CD4-positive, alpha-beta T cell treated with Interferon alpha-2 for 1 hour (primary cell): ENCODE measurements around the gene MTIF3.
A peak's percentile ranks its signal among the peaks of the same experiment; 100 is the strongest.

Experiments
- DNase-seq, 2 donors: peaks; one replicate each; pipeline ENCODE4 v3.0.0-alpha.2; 2020 to 2022

The MTIF3 gene

GRCh38 chr13:27450921-27451471, 632 bp upstream of the MTIF3 start:
- no peak for DNase-seq

- no peak for DNase-seq
These were observed 1.2 kb downstream of the MTIF3 start for GRCh38 chr13:27449081-27449603.

- DNase-seq, result no peak
These were observed 2.1 kb downstream of the MTIF3 start for GRCh38 chr13:27448308-27448707.

- peak; percentile 74 to 76 for DNase-seq
These were observed 3.3 kb downstream of the MTIF3 start for GRCh38 chr13:27446986-27447583.

- DNase-seq, result no peak
These were observed 7.6 kb downstream of the MTIF3 start for GRCh38 chr13:27442797-27443196.

- DNase-seq, result peak in 1 of 2 donors; percentile 33
These were observed 8.2 kb downstream of the MTIF3 start for GRCh38 chr13:27442071-27442647.

- no peak for DNase-seq
These were observed 10.0 kb downstream of the MTIF3 start for GRCh38 chr13:27440408-27440807.

GRCh38 chr13:27437126-27437525, 13.2 kb downstream of the MTIF3 start:
- DNase-seq, result no peak

GRCh38 chr13:27432611-27433210, 17.7 kb downstream of the MTIF3 start:
- peak in 1 of 2 donors; percentile 47 for DNase-seq

- no peak for DNase-seq
These were observed 18.2 kb downstream of the MTIF3 start for GRCh38 chr13:27432180-27432579.

GRCh38 chr13:27428160-27428559, 22.2 kb downstream of the MTIF3 start:
- DNase-seq, result no peak

- peak; percentile 9 to 34 for DNase-seq
These were observed 22.7 kb downstream of the MTIF3 start for GRCh38 chr13:27427641-27428040.

- peak; percentile 77 to 81 for DNase-seq
These were observed 24.3 kb downstream of the MTIF3 start for GRCh38 chr13:27425918-27426630.

GRCh38 chr13:27425158-27425917, 25.0 kb downstream of the MTIF3 start:
- DNase-seq, result peak in 1 of 2 donors; percentile 26

- peak; percentile 87 to 92 for DNase-seq
These were observed 25.9 kb downstream of the MTIF3 start, which contains the start of gene GTF3A for GRCh38 chr13:27424246-27425157. Gene GTF3A (plus strand): TSS chr13:27424619.

GRCh38 chr13:27423333-27423732, 27.0 kb downstream of the MTIF3 start:
- DNase-seq, result no peak

- DNase-seq, result no peak
These were observed 29.1 kb downstream of the MTIF3 start for GRCh38 chr13:27421101-27421871.

- no peak for DNase-seq
These were observed 31.0 kb downstream of the MTIF3 start for GRCh38 chr13:27419328-27419727.

GRCh38 chr13:27415116-27415515, 35.2 kb downstream of the MTIF3 start:
- no peak for DNase-seq

- DNase-seq, result no peak
These were observed 39.0 kb downstream of the MTIF3 start for GRCh38 chr13:27411341-27411740.
